GM21576 (cell line): ENCODE data around the gene ATP8A1.
"Not testable (repeated sequence)": the region's sequence is repeated elsewhere in the genome, so short reads cannot be mapped to it uniquely, and the experiment has no call there.

ENCODE experiments used
- ATAC-seq: cut with Tn5 transposase; IDR thresholded peaks from one replicate; pipeline ENCODE4 v1.9.1; 2021; ENCODE audit warnings: mild to moderate bottlenecking, moderate library complexity; ENCODE audit not compliant: unreplicated experiment

Gene ATP8A1

DNA sequence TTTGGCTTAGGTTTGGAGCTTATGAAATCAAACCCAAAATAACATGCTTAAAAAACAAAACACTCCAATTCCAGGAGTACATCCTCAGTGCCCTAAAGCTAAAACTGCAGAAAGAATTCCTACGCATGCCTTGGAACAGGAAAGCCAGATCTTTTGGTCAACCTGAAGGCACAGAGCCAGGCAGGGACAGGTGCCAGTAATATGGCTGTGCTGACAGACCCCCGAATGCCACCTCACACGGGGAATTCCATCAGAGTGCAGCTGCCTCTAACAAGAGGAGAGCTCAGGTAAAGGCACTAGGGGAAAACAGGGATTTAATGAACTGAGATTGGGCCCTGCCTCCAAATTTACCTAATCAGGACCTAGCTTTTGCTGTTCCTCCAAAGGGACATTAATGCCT lies 182.5 kb downstream of the ATP8A1 start:
- ATAC-seq, result no peak

- ATAC-seq, result no peak
Observed at GRCh38 chr4:42473071-42473684, 183.7 kb downstream of the ATP8A1 start.

- no peak for ATAC-seq
Observed at GRCh38 chr4:42471896-42472295, 185.0 kb downstream of the ATP8A1 start.

- no peak for ATAC-seq
Observed at GRCh38 chr4:42470023-42470422, 186.9 kb downstream of the ATP8A1 start.

DNA sequence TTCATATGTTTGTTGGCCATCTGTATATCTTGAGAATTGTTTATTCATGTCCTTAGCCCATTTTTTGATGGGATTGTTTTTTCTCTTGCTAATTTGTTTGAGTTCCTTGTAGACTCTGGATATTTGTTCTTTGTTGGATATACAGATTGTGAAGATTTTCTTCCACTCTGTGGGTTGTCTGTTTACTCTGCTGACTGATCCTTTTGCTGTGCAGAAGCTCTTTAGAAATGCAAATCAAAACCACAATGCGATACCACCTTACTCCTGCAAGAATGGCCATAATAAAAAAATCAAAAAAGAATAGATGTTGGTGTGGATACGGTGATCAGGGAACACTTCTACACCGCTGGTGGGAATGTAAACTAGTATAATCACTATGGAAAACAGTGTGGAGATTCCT lies 189.1 kb downstream of the ATP8A1 start:
- not testable (repeated sequence) for ATAC-seq

GRCh38 chr4:42466273-42466844 lies 190.5 kb downstream of the ATP8A1 start:
- no peak for ATAC-seq

- no peak for ATAC-seq
Observed at GRCh38 chr4:42464550-42465094, 192.3 kb downstream of the ATP8A1 start.

- not testable (repeated sequence) for ATAC-seq
Observed at GRCh38 chr4:42461216-42461615, 195.7 kb downstream of the ATP8A1 start.

- ATAC-seq, result peak; percentile 99
Observed at GRCh38 chr4:42460043-42460442, 196.9 kb downstream of the ATP8A1 start.

DNA sequence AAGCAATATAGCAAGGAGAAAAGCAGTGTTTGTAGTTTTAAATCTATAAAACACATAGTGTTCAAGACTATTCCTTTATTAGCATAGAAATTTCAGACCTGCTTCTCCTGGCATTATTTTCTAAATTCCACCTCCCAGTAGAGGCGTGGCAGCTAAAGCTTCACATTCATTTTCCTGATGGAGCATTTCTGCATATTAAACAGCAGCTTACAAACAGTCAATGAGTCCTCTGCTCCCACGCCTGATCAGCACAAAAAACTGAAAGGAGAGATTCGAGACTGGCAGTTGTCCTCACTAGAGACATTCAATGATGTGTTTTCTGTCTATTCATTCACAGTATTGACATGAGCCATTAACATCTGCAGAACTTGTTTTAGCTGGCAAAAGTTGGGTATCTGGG lies 198.2 kb downstream of the ATP8A1 start:
- no peak for ATAC-seq

- ATAC-seq, result no peak
Observed at GRCh38 chr4:42454755-42455420, 202.0 kb downstream of the ATP8A1 start.

DNA sequence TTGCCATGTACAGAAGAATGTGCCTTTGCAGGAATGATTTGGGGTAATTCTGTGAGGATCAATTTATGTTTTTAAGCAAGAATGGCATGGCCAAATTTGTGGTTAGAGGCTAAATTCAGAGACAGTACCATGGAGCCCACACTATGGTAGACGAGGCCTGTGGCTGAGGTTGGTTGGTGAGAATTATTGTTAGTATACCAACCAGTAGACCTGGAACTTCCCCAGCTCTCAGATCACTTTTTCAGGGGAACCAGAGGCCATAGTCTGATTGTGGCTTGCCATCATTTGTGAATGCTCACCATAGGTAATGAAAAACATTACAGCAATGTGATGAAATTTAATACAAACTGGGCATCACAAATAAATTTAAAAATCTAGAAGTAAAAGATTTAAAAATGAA lies 203.3 kb downstream of the ATP8A1 start:
- ATAC-seq, result no peak

GRCh38 chr4:42452823-42453222 lies 204.1 kb downstream of the ATP8A1 start:
- no peak for ATAC-seq

- ATAC-seq, result no peak
Observed at GRCh38 chr4:42446823-42447222, 210.1 kb downstream of the ATP8A1 start.

DNA sequence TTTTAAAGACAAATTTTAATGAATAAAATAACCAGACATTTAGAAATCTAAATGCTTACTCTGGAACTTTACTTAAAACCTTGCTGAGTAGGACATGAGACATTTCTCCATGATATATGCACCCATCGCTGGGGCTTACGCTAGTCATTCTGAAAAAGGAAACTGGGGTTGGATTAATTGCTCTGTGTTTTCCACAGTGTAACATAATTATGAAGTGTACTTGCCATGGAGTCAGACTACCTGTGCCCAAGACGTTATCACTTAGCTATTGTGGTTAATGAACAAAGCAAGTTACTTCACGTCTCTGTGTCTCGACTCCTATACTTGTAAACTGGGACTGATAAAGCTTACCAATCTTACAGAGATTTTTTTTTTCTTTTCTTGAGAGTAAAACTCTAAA lies 211.9 kb downstream of the ATP8A1 start:
- ATAC-seq, result no peak

GRCh38 chr4:42442601-42443000 lies 214.3 kb downstream of the ATP8A1 start:
- ATAC-seq, result no peak

- no peak for ATAC-seq
Observed at GRCh38 chr4:42440083-42440482, 216.8 kb downstream of the ATP8A1 start.

DNA sequence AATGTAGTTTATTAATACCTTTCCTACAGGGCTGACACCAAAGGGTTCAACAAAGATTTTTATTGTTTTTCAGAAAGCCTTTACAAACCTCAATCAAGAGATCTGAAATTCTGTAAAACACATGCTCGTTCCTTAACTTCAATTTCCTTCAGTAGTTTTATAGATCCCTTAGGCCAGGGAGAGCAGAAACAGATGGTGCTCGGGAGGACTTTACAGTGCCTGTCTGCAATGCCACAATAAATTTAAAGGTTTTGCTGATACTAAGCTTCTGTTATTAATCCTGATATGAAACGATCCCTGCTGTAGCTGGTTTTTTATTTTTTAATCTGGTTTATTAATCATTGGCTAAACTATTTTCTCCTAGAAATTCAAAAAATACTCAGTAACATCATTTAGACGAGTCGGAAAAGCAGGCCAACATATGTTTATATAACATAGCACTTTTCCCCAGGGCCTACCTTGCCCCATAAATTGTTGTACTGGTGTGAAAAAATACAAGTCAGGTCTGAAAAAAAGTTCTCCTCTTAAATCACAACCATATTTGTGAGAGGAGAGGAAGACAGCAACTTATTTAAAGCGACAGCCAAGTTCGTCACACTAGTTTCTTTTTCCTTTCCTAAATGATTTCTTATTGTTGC lies 219.9 kb downstream of the ATP8A1 start:
- no peak for ATAC-seq

DNA sequence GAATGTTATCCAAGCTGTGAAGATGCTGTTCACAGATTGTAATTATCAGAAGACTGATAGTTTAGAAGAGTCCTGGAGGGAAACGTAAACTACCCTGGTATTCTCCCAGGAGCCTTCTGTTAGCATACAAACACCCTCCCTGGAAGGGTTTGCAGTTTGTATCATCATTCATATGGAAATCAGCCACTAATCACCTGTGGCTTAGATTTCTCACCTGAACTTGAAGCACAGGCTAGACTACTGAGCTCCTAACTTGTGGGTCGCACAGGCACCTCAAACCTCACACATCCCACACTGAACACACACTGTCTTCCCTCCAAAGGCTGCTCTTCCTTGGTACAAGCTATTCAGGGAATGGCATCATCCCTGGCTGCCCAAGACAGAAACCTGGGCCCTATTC lies 228.9 kb downstream of the ATP8A1 start:
- ATAC-seq, result no peak

DNA sequence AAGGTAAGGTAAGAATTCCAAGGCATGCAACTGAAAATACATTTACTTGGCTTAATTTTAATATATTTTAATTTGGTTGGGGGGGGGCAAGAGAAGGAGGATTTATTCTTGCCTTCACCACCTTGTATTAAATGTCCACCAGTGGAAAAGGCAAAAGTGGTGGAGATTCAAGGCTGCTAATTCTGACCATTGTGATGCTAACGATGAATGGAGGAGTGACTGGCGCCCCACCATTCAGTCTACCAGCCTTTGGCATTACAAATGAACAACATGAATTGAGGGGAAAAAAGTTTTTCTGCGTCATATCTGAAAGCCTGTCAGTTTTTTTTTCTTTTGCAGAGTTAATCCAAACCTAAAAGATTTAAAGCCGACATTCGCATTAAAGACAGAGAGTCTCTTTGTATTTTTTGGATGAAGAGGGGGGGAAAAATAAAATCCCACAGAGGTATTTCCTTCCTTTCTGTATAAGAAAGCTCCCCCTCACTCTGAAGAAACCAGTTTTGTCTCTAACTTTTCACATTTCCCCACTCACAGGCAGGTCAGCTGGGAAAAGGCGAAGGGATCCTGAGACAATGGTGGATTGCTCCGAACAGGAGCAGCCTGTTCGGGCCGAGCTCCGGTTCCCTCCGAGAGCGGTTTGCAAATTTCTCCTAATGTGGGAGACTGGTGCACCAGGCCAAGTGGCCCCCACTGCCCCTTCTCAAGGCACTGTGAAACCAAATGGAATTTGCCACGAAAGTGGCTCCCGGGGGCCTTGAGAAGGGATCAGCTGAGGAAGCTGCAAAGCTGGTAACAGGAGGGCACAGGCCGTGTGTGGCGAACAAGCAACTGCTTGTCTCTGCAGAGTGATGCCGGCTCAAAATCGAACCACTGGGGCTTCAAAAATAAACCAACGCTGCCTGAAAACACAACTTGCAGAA lies 231.5 kb downstream of the ATP8A1 start:
- ATAC-seq, result no peak

DNA sequence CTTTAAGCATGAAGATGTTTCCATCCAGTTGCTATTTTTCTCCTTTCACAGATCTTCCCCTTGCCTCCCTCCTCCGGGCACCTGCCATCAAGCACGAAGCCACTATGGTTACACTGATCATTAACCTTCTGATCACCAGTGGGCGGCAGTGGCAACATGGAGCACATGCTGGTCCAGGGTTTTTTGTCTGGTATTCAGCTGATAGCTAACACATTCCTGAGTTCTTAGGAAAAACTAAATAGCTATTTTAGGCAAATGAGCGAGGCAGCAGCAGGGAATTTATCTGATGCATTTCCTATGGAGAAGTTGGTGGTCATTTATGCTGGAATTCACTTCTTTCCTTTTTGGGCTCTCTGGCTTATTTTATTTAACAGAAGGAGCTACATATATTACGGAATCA lies 236.8 kb downstream of the ATP8A1 start:
- no peak for ATAC-seq
